Ovary (tissue), 3 donors: ENCODE results near the gene MKX.

ENCODE experiments used
- CTCF ChIP-seq, 3 donors: fragments of 450-650 bp in 2 of 3; fragments of 200-600 bp in 1 of 3; IDR thresholded peaks; one replicate each; pipeline versions ENCODE4 v1.5.1 to v1.8.0; 2016 to 2022; ENCODE audit warnings: antibody characterized with exemption in 3 of 3, mild to moderate bottlenecking in 1 of 3
- POLR2A ChIP-seq: fragments of 450-650 bp; IDR thresholded peaks from one replicate; pipeline ENCODE4 v1.6.1; 2017; ENCODE audit warnings: antibody characterized with exemption, mild to moderate bottlenecking, moderate library complexity
- donor health status: DM: no; HTN: no; CAD: no.

- TF ChIP-seq POLR2A (no peak), CTCF (IDR thresholded peaks at IDR 0.05) (no peak)
These were observed 27.8 kb downstream of the MKX start for GRCh38 chr10:27717861-27718260.
